ENCODE results near the gene CTIF.

The CTIF gene

GRCh38 chr18:48525671-48526070 is 13.2 kb upstream of the CTIF start:
- H3K9me3 Mint-ChIP-seq: no peaks in the 10 kb centered on the region
- H3K4me3 Mint-ChIP-seq: no peak overlapping the region
- H3K27ac Mint-ChIP-seq: no peak overlapping the region
- H3K27me3 Mint-ChIP-seq: peaks cover 44% of the 10 kb centered on the region
- no peaks in the 10 kb centered on the region for H3K4me1 Mint-ChIP-seq (ENCODE audit: low read depth)
- no peaks in the 10 kb centered on the region for H3K36me3 Mint-ChIP-seq (ENCODE audit: low read depth)

GRCh38 chr18:48527461-48527860 is 11.4 kb upstream of the CTIF start:
- Mint-ChIP-seq H3K4me1 (ENCODE audit: low read depth) (no peaks in the 10 kb centered on the region), H3K27me3 (peaks cover 49% of the 10 kb centered on the region), H3K9me3 (no peaks in the 10 kb centered on the region), H3K4me3 (no peak overlapping the region), H3K36me3 (ENCODE audit: low read depth) (no peaks in the 10 kb centered on the region), H3K27ac (no peak overlapping the region)

GRCh38 chr18:48528861-48529260 is 10.0 kb upstream of the CTIF start:
- no peaks in the 10 kb centered on the region for H3K36me3 Mint-ChIP-seq (ENCODE audit: low read depth)
- H3K9me3 Mint-ChIP-seq: no peaks in the 10 kb centered on the region
- no peak overlapping the region for H3K4me3 Mint-ChIP-seq

GRCh38 chr18:48529796-48530195 is 9.0 kb upstream of the CTIF start:
- Mint-ChIP-seq H3K9me3 (no peaks in the 10 kb centered on the region), H3K36me3 (ENCODE audit: low read depth) (no peaks in the 10 kb centered on the region), H3K27me3 (peaks cover 40% of the 10 kb centered on the region), H3K4me1 (ENCODE audit: low read depth) (no peaks in the 10 kb centered on the region), H3K27ac (no peak overlapping the region), H3K4me3 (no peak overlapping the region)

More at GRCh38 chr18:48528861-48529260, 10.0 kb upstream of the CTIF start:
- no peaks in the 10 kb centered on the region for H3K4me1 Mint-ChIP-seq (ENCODE audit: low read depth)
- H3K27me3 Mint-ChIP-seq: peaks cover 43% of the 10 kb centered on the region
- H3K27ac Mint-ChIP-seq: no peak overlapping the region

DNA sequence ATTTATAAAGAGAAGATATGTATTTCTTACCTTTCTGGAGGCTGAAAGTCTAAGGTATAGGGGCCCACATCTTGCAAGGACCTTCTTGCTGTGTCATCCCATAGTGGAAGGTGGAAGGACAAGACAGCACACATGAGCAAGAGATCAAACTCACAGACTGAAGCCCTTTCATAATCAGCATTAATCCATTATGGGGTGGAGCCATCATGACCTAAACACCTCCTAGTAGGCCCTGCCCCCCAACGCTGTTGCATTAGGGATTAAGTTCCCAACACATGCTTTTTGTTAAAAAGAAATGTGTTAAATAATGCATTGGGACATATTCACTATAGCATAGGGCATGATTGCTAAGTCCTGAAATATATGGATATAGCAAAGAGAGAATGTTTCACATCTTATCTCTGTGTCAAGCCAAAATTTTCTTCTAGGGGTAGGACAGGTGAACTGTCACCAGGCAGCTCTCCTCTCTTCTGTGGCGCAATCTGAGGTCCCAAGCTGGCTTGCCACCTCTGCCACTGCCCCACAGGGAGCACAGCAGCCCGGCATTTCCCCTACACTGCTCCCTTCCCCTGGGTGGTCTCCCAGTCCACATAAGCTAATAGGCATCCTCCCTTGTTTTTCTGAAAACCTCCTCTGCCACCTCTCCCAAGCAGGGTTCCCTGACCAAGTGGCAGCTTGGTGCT is 8.3 kb upstream of the CTIF start:
- H3K4me3 Mint-ChIP-seq: no peak overlapping the region
- no peaks in the 10 kb centered on the region for H3K4me1 Mint-ChIP-seq (ENCODE audit: low read depth)
- H3K9me3 Mint-ChIP-seq: no peaks in the 10 kb centered on the region
- no peak overlapping the region for H3K27ac Mint-ChIP-seq
- H3K36me3 Mint-ChIP-seq (ENCODE audit: low read depth): no peaks in the 10 kb centered on the region
- peaks cover 38% of the 10 kb centered on the region for H3K27me3 Mint-ChIP-seq

GRCh38 chr18:48531082-48531403 is 7.8 kb upstream of the CTIF start:
- Mint-ChIP-seq H3K4me1 (ENCODE audit: low read depth) (no peaks in the 10 kb centered on the region), H3K36me3 (ENCODE audit: low read depth) (no peaks in the 10 kb centered on the region), H3K9me3 (no peaks in the 10 kb centered on the region), H3K4me3 (no peak overlapping the region), H3K27ac (no peak overlapping the region), H3K27me3 (peaks cover 34% of the 10 kb centered on the region)

DNA sequence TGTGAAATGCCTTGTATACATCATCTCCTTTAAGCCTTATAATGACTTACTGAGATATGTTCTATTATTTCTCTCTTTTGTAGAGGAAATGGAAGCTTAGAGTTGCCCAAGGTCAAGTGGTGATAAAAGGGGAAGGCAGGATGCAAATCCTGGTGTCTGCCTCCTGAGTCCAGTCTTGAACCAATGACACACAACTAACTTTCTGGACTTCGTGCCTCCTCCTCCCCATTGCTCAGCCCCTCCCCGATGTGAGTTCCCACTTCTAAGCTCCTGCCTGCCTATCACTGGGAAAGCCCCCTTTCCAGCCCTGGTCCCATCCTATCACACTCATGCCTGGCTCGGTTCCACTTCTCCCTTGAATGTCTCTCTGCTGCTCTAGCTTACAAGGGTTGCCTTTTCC is 6.9 kb upstream of the CTIF start:
- Mint-ChIP-seq H3K4me3 (no peak overlapping the region), H3K27me3 (peaks cover 34% of the 10 kb centered on the region), H3K4me1 (ENCODE audit: low read depth) (no peaks in the 10 kb centered on the region), H3K9me3 (no peaks in the 10 kb centered on the region), H3K36me3 (ENCODE audit: low read depth) (no peaks in the 10 kb centered on the region), H3K27ac (no peak overlapping the region)

DNA sequence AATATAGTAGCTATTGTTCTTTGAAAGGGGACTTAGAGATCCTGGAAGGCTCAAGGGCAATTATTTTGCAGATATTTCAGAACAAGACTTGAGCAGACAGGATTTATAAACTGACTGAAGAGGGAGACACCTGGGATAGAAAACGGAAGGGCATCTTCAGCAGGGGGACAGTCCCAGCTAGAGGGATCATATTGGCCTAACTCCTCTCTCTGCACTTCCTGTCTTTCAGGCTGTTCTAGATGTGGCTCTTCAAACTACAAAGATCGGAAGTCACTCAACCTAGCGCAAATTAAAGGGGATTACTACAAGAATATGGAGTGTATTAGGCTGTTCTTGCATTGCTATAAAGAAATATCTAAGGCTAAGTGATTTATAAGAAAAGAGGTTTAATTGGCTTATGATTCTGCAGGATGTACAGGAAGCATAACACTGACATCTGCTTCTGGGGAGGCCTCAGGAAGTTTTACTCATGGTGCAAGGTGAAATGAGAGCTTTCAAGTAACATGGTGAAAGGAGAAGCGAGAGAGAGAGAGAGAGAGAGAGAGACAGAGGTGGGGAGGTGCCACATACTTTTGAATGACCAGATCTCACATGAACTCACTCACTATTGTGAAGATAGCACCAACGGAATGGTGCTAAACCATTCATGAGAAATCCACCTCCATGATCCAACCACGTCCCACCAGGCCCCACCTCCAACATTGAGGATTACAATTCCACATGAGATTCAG is 5.3 kb upstream of the CTIF start:
- H3K27me3 Mint-ChIP-seq: peaks cover 19% of the 10 kb centered on the region
- H3K27ac Mint-ChIP-seq: no peak overlapping the region
- H3K9me3 Mint-ChIP-seq: no peaks in the 10 kb centered on the region
- no peak overlapping the region for H3K4me3 Mint-ChIP-seq
- H3K4me1 Mint-ChIP-seq (ENCODE audit: low read depth): peaks cover 3% of the 10 kb centered on the region
- no peaks in the 10 kb centered on the region for H3K36me3 Mint-ChIP-seq (ENCODE audit: low read depth)

- Mint-ChIP-seq H3K27ac (no peak overlapping the region), H3K4me3 (no peak overlapping the region), H3K4me1 (ENCODE audit: low read depth) (peaks cover 4% of the 10 kb centered on the region), H3K9me3 (no peaks in the 10 kb centered on the region), H3K36me3 (ENCODE audit: low read depth) (no peaks in the 10 kb centered on the region), H3K27me3 (peaks cover 12% of the 10 kb centered on the region)
Observed at GRCh38 chr18:48534364-48534763, 4.5 kb upstream of the CTIF start.

GRCh38 chr18:48535956-48536355 is 2.9 kb upstream of the CTIF start:
- Mint-ChIP-seq H3K27ac (no peak overlapping the region), H3K27me3 (peaks cover 12% of the 10 kb centered on the region), H3K4me1 (ENCODE audit: low read depth) (peaks cover 4% of the 10 kb centered on the region), H3K9me3 (no peaks in the 10 kb centered on the region), H3K36me3 (ENCODE audit: low read depth) (no peaks in the 10 kb centered on the region), H3K4me3 (no peak overlapping the region)

GRCh38 chr18:48536516-48536915 is 2.3 kb upstream of the CTIF start:
- peaks cover 4% of the 10 kb centered on the region for H3K4me1 Mint-ChIP-seq (ENCODE audit: low read depth)
- H3K4me3 Mint-ChIP-seq: no peak overlapping the region
- no peaks in the 10 kb centered on the region for H3K9me3 Mint-ChIP-seq
- H3K36me3 Mint-ChIP-seq (ENCODE audit: low read depth): no peaks in the 10 kb centered on the region
- peaks cover 14% of the 10 kb centered on the region for H3K27me3 Mint-ChIP-seq
- H3K27ac Mint-ChIP-seq: no peak overlapping the region

- Mint-ChIP-seq H3K27ac (no peak overlapping the region), H3K4me1 (ENCODE audit: low read depth) (peaks cover 22% of the 10 kb centered on the region), H3K9me3 (no peaks in the 10 kb centered on the region), H3K27me3 (peaks cover 23% of the 10 kb centered on the region), H3K4me3 (peak overlapping the region; percentile 78), H3K36me3 (ENCODE audit: low read depth) (no peaks in the 10 kb centered on the region)
Observed at GRCh38 chr18:48539406-48540250, 797 bp downstream of the CTIF start.

DNA sequence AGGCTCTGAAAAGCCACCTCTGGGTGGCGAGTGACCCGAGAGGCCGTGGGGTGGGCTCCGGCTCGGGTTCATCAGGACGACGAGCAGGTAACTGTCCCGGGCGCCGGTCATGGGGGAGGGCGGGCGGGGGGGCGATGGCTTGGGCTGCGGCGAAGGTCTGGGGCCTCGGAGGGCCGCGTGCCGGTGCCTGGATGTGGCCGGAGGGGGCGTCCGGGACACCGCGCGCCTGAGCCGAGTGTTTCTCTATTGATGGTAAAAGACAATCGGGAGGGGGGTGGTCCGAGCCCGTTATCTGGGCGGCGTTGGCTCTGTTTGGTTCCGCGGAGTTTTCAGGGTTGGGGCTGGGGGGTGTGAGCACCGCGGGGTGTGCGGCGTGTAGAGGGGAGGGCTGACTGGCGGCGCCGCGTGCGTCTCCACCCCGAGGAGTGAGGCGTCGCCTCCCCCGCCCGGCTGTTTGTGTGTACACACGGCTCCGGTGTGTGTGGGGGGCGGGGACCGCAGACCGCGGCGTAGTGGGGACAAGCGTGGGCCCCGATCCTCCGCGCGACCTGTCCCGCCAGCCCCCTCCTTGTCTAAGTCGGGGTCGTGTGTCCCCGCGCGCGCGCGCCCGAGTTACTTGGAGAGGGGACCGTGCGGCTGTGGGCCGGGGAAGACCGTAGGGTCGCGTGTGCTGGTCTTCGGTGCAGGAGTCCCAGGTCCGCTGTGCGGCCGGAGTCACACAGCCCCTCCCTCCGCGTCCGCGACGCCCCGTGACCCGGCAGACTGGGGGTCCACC is 1.6 kb downstream of the CTIF start:
- Mint-ChIP-seq H3K4me1 (ENCODE audit: low read depth) (peaks cover 22% of the 10 kb centered on the region), H3K27ac (no peak overlapping the region), H3K27me3 (peaks cover 25% of the 10 kb centered on the region), H3K9me3 (no peaks in the 10 kb centered on the region), H3K4me3 (peak overlapping the region; percentile 78), H3K36me3 (ENCODE audit: low read depth) (no peaks in the 10 kb centered on the region)

- Mint-ChIP-seq H3K27ac (no peak overlapping the region), H3K27me3 (peaks cover 25% of the 10 kb centered on the region), H3K9me3 (no peaks in the 10 kb centered on the region), H3K4me1 (ENCODE audit: low read depth) (peaks cover 22% of the 10 kb centered on the region), H3K4me3 (peak overlapping the region; percentile 22), H3K36me3 (ENCODE audit: low read depth) (no peaks in the 10 kb centered on the region)
Observed at GRCh38 chr18:48541026-48541746, 2.4 kb downstream of the CTIF start.

Data from stimulated activated naive CD8-positive, alpha-beta T cell treated with anti-CD3 and anti-CD28 coated beads, Interleukin-15, Interleukin-2, amounts not matched to agents 100 ng/mL and 50 ng/mL, for 24 hours (primary cell).